Liver (tissue), 3 donors: ENCODE results near the gene TENM3.

ENCODE experiments used
- ATF3 ChIP-seq: IDR thresholded peaks from 2 replicates; pipeline ENCODE4 v1.6.1; 2016; ENCODE audit warnings: antibody characterized with exemption
- CTCF ChIP-seq: fragments of 150-350 bp; IDR thresholded peaks from 2 replicates; pipeline ENCODE4 v1.5.1; 2017; ENCODE audit warnings: improper control_type of control experiment, low read depth, low read length; ENCODE audit not compliant: missing input control
- HNF4G ChIP-seq: IDR thresholded peaks from 2 replicates; pipeline ENCODE4 v1.6.1; 2016; ENCODE audit warnings: antibody characterized with exemption
- MAX ChIP-seq: IDR thresholded peaks from 2 replicates; pipeline ENCODE4 v1.6.1; 2016; ENCODE audit warnings: antibody characterized with exemption
- REST ChIP-seq: IDR thresholded peaks from 2 replicates; pipeline ENCODE4 v1.6.1; 2016; ENCODE audit warnings: antibody characterized with exemption, mild to moderate bottlenecking
- TAF1 ChIP-seq: conservative IDR thresholded peaks from 2 replicates; pipeline ENCODE4 v1.6.1; 2016; ENCODE audit warnings: antibody characterized with exemption, mild to moderate bottlenecking
- ZBTB33 ChIP-seq: IDR thresholded peaks from 2 replicates; pipeline ENCODE4 v1.6.1; 2016; ENCODE audit warnings: antibody characterized with exemption
- donor health status: healthy.
- donor health status: healthy.

GRCh38 chr4:182297659-182298058 is 54.5 kb downstream of the TENM3 start:
- TF ChIP-seq CTCF (no peak), TAF1 (no peak), HNF4G (no peak), REST (no peak), MAX (no peak), ZBTB33 (no peak), ATF3 (no peak)
